Activated CD4-positive, CD25-positive, alpha-beta regulatory T cell treated with anti-CD3 and anti-CD28 coated beads, Interleukin-2, amount 50 U/mL, for 16 hours (primary cell): ENCODE data around the gene MON1A.
"Not testable (repeated sequence)": the region's sequence is repeated elsewhere in the genome, so short reads cannot be mapped to it uniquely, and the experiment has no call there.

Experiments used
- DNase-seq: peaks from one replicate; pipeline ENCODE4 v3.0.0-alpha.2; 2020; ENCODE audit warnings: low read depth, low spot score

The MON1A gene

GRCh38 chr3:49929291-49930167, at the start of gene MON1A:
MON1A (minus strand) TSS chr3:49929811; CDS start chr3:49913346, 16,465 bp downstream.
- peak; percentile 70 for DNase-seq

GRCh38 chr3:49976942-49977341, 47.3 kb upstream of the MON1A start:
- no peak for DNase-seq

GRCh38 chr3:49972656-49973055, 43.0 kb upstream of the MON1A start:
- DNase-seq: no peak

GRCh38 chr3:49968346-49968745, 38.7 kb upstream of the MON1A start:
- DNase-seq: no peak

GRCh38 chr3:49967291-49967690, 37.7 kb upstream of the MON1A start:
- DNase-seq: no peak

GRCh38 chr3:49966233-49966942, 36.8 kb upstream of the MON1A start:
- DNase-seq: no peak

- no peak for DNase-seq
Measured at GRCh38 chr3:49955636-49956035, 26.0 kb upstream of the MON1A start.

- DNase-seq: no peak
Measured at GRCh38 chr3:49952924-49953323, 23.3 kb upstream of the MON1A start.

- DNase-seq: no peak
Measured at GRCh38 chr3:49942651-49943050, 13.0 kb upstream of the MON1A start.

GRCh38 chr3:49940667-49941249, 11.1 kb upstream of the MON1A start:
- DNase-seq: no peak

- peak; percentile 92 for DNase-seq
Measured at GRCh38 chr3:49939858-49940666, 10.5 kb upstream of the MON1A start, which contains the start of gene RBM6. RBM6 (plus strand) TSS chr3:49940150; CDS start chr3:49962642, 22,492 bp downstream.

- DNase-seq: no peak
Measured at GRCh38 chr3:49937090-49937489, 7.5 kb upstream of the MON1A start.

GRCh38 chr3:49932281-49932680, 2.7 kb upstream of the MON1A start:
- not testable (repeated sequence) for DNase-seq

- DNase-seq: no peak
Measured at GRCh38 chr3:49930922-49931321, 1.3 kb upstream of the MON1A start.

GRCh38 chr3:49930168-49930690, 618 bp upstream of the MON1A start:
- DNase-seq: no peak

- no peak for DNase-seq
Measured at GRCh38 chr3:49928481-49929017, 1.1 kb downstream of the MON1A start.

- no peak for DNase-seq
Measured at GRCh38 chr3:49927798-49928197, 1.8 kb downstream of the MON1A start.

- DNase-seq: no peak
Measured at GRCh38 chr3:49926117-49926728, 3.4 kb downstream of the MON1A start.

GRCh38 chr3:49925485-49925884, 4.1 kb downstream of the MON1A start:
- no peak for DNase-seq

GRCh38 chr3:49924683-49925082, 4.9 kb downstream of the MON1A start:
- no peak for DNase-seq
